H1 (cell line): Measurements from ENCODE around the gene YARS1. TPM values are rescaled to one million over a fixed set of nuclear protein-coding genes. Genes with fewer than 3 reads are reported as not detected.

Experiments used
- CTCF ChIA-PET: fragments of 300-600 bp; sonication (Branson Sonifier 250); formaldehyde crosslinking; loops from one replicate; lab custom pipeline; 2021; ENCODE audit not compliant: partially characterized antibody; lab: Charles Lee
- POLR2A ChIA-PET: fragments of 300-600 bp; sonication (Branson Sonifier 250); formaldehyde crosslinking; loops from one replicate; lab custom pipeline; 2021; ENCODE audit warnings: inconsistent platforms; ENCODE audit not compliant: partially characterized antibody; lab: Charles Lee
- DNase-seq, 2 experiments: peaks; one replicate each; pipeline versions ENCODE4 v3.0.0 to v3.0.0-alpha.2; 2010 to 2022; ENCODE audit warnings: low spot score in 2 of 2, low read depth in 1 of 2, mixed read lengths in 1 of 2
- FAIRE-seq: peaks from 2 replicates; lab custom pipeline; 2011; peaks lifted over from hg19 to GRCh38; lab: Jason Lieb, UNC
- H2AFZ ChIP-seq: 2 replicates; pipeline ENCODE4 v1.8.1; 2012; ENCODE audit warnings: low read length, inconsistent platforms
- H2AK5ac ChIP-seq: 2 replicates; pipeline ENCODE4 v1.6.1; 2013; ENCODE audit warnings: low read depth, low read length
- H2BK120ac ChIP-seq: replicated peaks from 2 replicates; pipeline ENCODE3; 2013; ENCODE audit warnings: low read depth, low read length, inconsistent platforms
- H2BK12ac ChIP-seq: 2 replicates; pipeline ENCODE4 v1.6.1; 2013; ENCODE audit warnings: low read depth, low read length
- H2BK15ac ChIP-seq: 2 replicates; pipeline ENCODE4 v1.6.1; 2013; ENCODE audit warnings: low read length
- H2BK20ac ChIP-seq: 2 replicates; pipeline ENCODE4 v1.6.1; 2013; ENCODE audit warnings: low read length
- H2BK5ac ChIP-seq: 2 replicates; pipeline ENCODE4 v1.6.1; 2013; ENCODE audit warnings: low read depth, low read length
- H3K14ac ChIP-seq: 2 replicates; pipeline ENCODE4 v1.6.1; 2013; ENCODE audit warnings: inconsistent platforms; ENCODE audit not compliant: insufficient read length
- H3K18ac ChIP-seq: 2 replicates; pipeline ENCODE4 v1.6.1; 2013; ENCODE audit warnings: low read length; ENCODE audit errors: extremely low read depth
- H3K23ac ChIP-seq: 2 replicates; pipeline ENCODE4 v1.6.1; 2013; ENCODE audit warnings: inconsistent platforms; ENCODE audit not compliant: insufficient read length
- H3K23me2 ChIP-seq: 2 replicates; pipeline ENCODE4 v1.6.1; 2013; ENCODE audit warnings: low read depth, low read length
- H3K27ac ChIP-seq: 2 replicates; pipeline ENCODE4 v1.6.1; 2011; ENCODE audit warnings: low read depth, low read length, inconsistent platforms
- H3K27me3 ChIP-seq, 4 experiments: replicated peaks in 1 of 4; 1 replicate in 1 of 4; 2 replicates in 3 of 4; pipeline versions ENCODE4 v1.6.1 to v1.8.1; 2011 to 2013; ENCODE audit warnings: low read length in 3 of 4, mild to moderate bottlenecking in 3 of 4, inconsistent platforms in 2 of 4, mixed read lengths in 2 of 4, moderate library complexity in 1 of 4; ENCODE audit not compliant: control insufficient read depth in 3 of 4, insufficient read depth in 3 of 4; ENCODE audit errors: extremely low read depth in 1 of 4
- H3K36me3 ChIP-seq, 4 experiments: 2 replicates each; pipeline versions ENCODE4 v1.6.1 to v1.8.1; 2011 to 2013; ENCODE audit warnings: mild to moderate bottlenecking in 4 of 4, low read length in 3 of 4, moderate library complexity in 2 of 4, control low read depth in 1 of 4, inconsistent platforms in 1 of 4; ENCODE audit not compliant: insufficient read depth in 4 of 4, control insufficient read depth in 2 of 4
- H3K4ac ChIP-seq: replicated peaks from 2 replicates; pipeline ENCODE3; 2013; ENCODE audit warnings: low read length, low read depth, mixed read lengths, inconsistent platforms; ENCODE audit not compliant: insufficient read length
- H3K4me1 ChIP-seq, 4 experiments: replicated peaks in 1 of 4; 1 replicate in 1 of 4; 2 replicates in 3 of 4; pipeline versions ENCODE4 v1.6.1 to v1.8.1; 2011 to 2013; ENCODE audit warnings: low read length in 3 of 4, inconsistent platforms in 2 of 4, mixed read lengths in 1 of 4; ENCODE audit not compliant: insufficient read depth in 4 of 4, control insufficient read depth in 3 of 4
- H3K4me2 ChIP-seq, 2 experiments: 2 replicates each; pipeline versions ENCODE4 v1.6.1 to v1.8.1; 2011 to 2013; ENCODE audit warnings: low read depth in 2 of 2, low read length in 2 of 2, control low read depth in 1 of 2, inconsistent platforms in 1 of 2, mild to moderate bottlenecking in 1 of 2; ENCODE audit not compliant: insufficient read depth in 1 of 2
- H3K4me3 ChIP-seq, 4 experiments: fragments of 200-600, 300-600 bp in 1 of 4; sonication (generic), shearing (Covaris generic), sonication (Bioruptor Twin) in 1 of 4; 2 replicates each; pipeline versions ENCODE4 v1.5.1 to v1.8.1; 2011 to 2016; ENCODE audit warnings: low read length in 4 of 4, low read depth in 3 of 4, control low read depth in 2 of 4, inconsistent platforms in 2 of 4, mild to moderate bottlenecking in 2 of 4, mixed read lengths in 1 of 4, moderate library complexity in 1 of 4; ENCODE audit not compliant: insufficient read depth in 2 of 4; ENCODE audit errors: extremely low read depth in 1 of 4
- H3K56ac ChIP-seq: replicated peaks from 2 replicates; pipeline ENCODE3; 2013; ENCODE audit warnings: low read depth, mild to moderate bottlenecking, mixed read lengths, low read length, inconsistent platforms; ENCODE audit not compliant: insufficient read length
- H3K79me1 ChIP-seq: 2 replicates; pipeline ENCODE4 v1.6.1; 2013; ENCODE audit warnings: low read depth, low read length, control low read depth
- H3K79me2 ChIP-seq, 2 experiments: 2 replicates each; pipeline versions ENCODE4 v1.6.1 to v1.8.1; 2012 to 2013; ENCODE audit warnings: low read length in 2 of 2, mild to moderate bottlenecking in 2 of 2, inconsistent platforms in 1 of 2; ENCODE audit not compliant: insufficient read depth in 2 of 2, control insufficient read depth in 1 of 2
- H3K9ac ChIP-seq, 4 experiments: replicated peaks in 1 of 4; 1 replicate in 1 of 4; 2 replicates in 3 of 4; pipeline versions ENCODE4 v1.6.1 to v1.8.1; 2011 to 2013; ENCODE audit warnings: low read depth in 3 of 4, low read length in 3 of 4, control low read depth in 2 of 4, mild to moderate bottlenecking in 2 of 4, moderate library complexity in 2 of 4, inconsistent platforms in 1 of 4; ENCODE audit errors: extremely low read depth in 1 of 4
- H3K9me3 ChIP-seq, 2 experiments: 2 replicates each; pipeline versions ENCODE4 v1.6.1 to v1.8.1; 2012 to 2013; ENCODE audit warnings: mild to moderate bottlenecking in 2 of 2, moderate library complexity in 2 of 2, control low read depth in 1 of 2, inconsistent platforms in 1 of 2, low read depth in 1 of 2, low read length in 1 of 2, mixed read lengths in 1 of 2; ENCODE audit not compliant: insufficient read depth in 2 of 2
- H4K20me1 ChIP-seq, 2 experiments: replicated peaks in 1 of 2; 2 replicates each; pipeline versions ENCODE3 to v1.8.1; 2011 to 2013; ENCODE audit warnings: inconsistent platforms in 2 of 2, low read length in 2 of 2, mild to moderate bottlenecking in 1 of 2; ENCODE audit not compliant: insufficient read depth in 2 of 2, control insufficient read depth in 1 of 2
- H4K5ac ChIP-seq: 2 replicates; pipeline ENCODE4 v1.6.1; 2013; ENCODE audit warnings: low read length, low read depth, mixed read lengths, inconsistent platforms; ENCODE audit not compliant: insufficient read length
- H4K8ac ChIP-seq: 2 replicates; pipeline ENCODE4 v1.8.0; 2013; ENCODE audit warnings: mild to moderate bottlenecking, moderate library complexity, low read length, inconsistent platforms; ENCODE audit not compliant: insufficient read depth; ENCODE audit errors: extremely low read depth
- H4K91ac ChIP-seq: replicated peaks from 2 replicates; pipeline ENCODE3; 2013; ENCODE audit warnings: low read length, mixed read lengths, inconsistent platforms; ENCODE audit not compliant: insufficient read length
- ASH2L ChIP-seq: fragments of 200-600, 300-600 bp; sonication (generic); IDR thresholded peaks from one replicate; pipeline ENCODE4 v1.7.1; 2017; ENCODE audit warnings: low read length
- EZH2 ChIP-seq: fragments of 200-600 bp; sonication (generic); IDR thresholded peaks from 2 replicates; pipeline ENCODE4 v1.7.1; 2012; ENCODE audit warnings: low read depth, mild to moderate bottlenecking, moderate library complexity, low read length, inconsistent platforms; ENCODE audit not compliant: severe bottlenecking
- RBBP5 ChIP-seq: IDR thresholded peaks from 2 replicates; pipeline ENCODE4 v1.7.1; 2012; ENCODE audit warnings: low read depth, mild to moderate bottlenecking, inconsistent platforms, low read length, moderate library complexity, borderline replicate concordance
- SAP30 ChIP-seq: fragments of 300-600 bp; sonication (generic); IDR thresholded peaks from 2 replicates; pipeline ENCODE4 v1.7.1; 2012; ENCODE audit warnings: low read length, moderate library complexity, mild to moderate bottlenecking, inconsistent platforms; ENCODE audit not compliant: insufficient read depth, insufficient replicate concordance
- SIRT6 ChIP-seq: IDR thresholded peaks from one replicate; pipeline ENCODE4 v1.7.1; 2012; ENCODE audit warnings: low read length, inconsistent platforms
- SP1 ChIP-seq: IDR thresholded peaks from 2 replicates; pipeline ENCODE4 v1.6.1; 2011; ENCODE audit warnings: low read depth, low read length
- YY1 ChIP-seq: IDR thresholded peaks from 2 replicates; pipeline ENCODE4 v1.6.1; 2011; ENCODE audit warnings: low read depth, mild to moderate bottlenecking, low read length
- WGBS, 2 experiments: shearing (Covaris generic) in 1 of 2; methylation state at CpG; one replicate each; pipeline versions ENCODE4 v1.1.6 to v1.1.7; 2013 to 2015; ENCODE audit warnings: low lambda C conversion rate in 2 of 2, mixed read lengths in 2 of 2, inconsistent platforms in 1 of 2, low coverage in 1 of 2, missing lambda C conversion rate in 1 of 2; ENCODE audit not compliant: insufficient replicate concordance in 2 of 2, insufficient coverage in 1 of 2, insufficient read length in 1 of 2; ENCODE audit errors: extremely low coverage in 1 of 2, missing lambda C conversion rate in 1 of 2; 5-methylcytosine and 5-hydroxymethylcytosine counted together
- polyA plus RNA-seq, 7 experiments: library from polyadenylated mRNA; depleted of rRNA in 3 of 7; stranded (reverse) in 5 of 7; unstranded in 2 of 7; fragments of >200 nt in 5 of 7; fragments of 200-250 nt in 2 of 7; gene quantifications; 1 replicate in 5 of 7; 2 replicates in 1 of 7; 4 replicates in 1 of 7; pipeline versions ENCODE4 v1.2.1 to v1.2.3, GENCODE V29; 2011 to 2013; ENCODE audit warnings: missing spikeins in 2 of 7, mixed read lengths in 2 of 7
- total RNA-seq: library from RNA; stranded (reverse); fragmentation: NEBNext Ultra II Directional; extraction: Animal tissue kit (Norgen Biotek cat#: 25700); gene quantifications from 2 replicates; pipeline ENCODE4 v1.2.1, GENCODE V29; 2021
- TF ChIP-seq, protein P1 (sequence below), 3 experiments: IDR thresholded peaks; 1 replicate in 2 of 3; 2 replicates in 1 of 3; pipeline versions ENCODE4 v1.5.1 to v1.6.1; 2011; ENCODE audit warnings: low read length in 3 of 3, mild to moderate bottlenecking in 3 of 3, inconsistent platforms in 2 of 3, low read depth in 1 of 3, moderate library complexity in 1 of 3; ENCODE audit not compliant: insufficient read depth in 1 of 3; ENCODE audit errors: control extremely low read depth in 1 of 3

Gene YARS1
- total and polyA plus RNA-seq, 2 of the 8 experiments (the other 6 are each of a cell fraction or from before 2014, with no cell fraction given), result 47.1 to 226 TPM

DNA sequence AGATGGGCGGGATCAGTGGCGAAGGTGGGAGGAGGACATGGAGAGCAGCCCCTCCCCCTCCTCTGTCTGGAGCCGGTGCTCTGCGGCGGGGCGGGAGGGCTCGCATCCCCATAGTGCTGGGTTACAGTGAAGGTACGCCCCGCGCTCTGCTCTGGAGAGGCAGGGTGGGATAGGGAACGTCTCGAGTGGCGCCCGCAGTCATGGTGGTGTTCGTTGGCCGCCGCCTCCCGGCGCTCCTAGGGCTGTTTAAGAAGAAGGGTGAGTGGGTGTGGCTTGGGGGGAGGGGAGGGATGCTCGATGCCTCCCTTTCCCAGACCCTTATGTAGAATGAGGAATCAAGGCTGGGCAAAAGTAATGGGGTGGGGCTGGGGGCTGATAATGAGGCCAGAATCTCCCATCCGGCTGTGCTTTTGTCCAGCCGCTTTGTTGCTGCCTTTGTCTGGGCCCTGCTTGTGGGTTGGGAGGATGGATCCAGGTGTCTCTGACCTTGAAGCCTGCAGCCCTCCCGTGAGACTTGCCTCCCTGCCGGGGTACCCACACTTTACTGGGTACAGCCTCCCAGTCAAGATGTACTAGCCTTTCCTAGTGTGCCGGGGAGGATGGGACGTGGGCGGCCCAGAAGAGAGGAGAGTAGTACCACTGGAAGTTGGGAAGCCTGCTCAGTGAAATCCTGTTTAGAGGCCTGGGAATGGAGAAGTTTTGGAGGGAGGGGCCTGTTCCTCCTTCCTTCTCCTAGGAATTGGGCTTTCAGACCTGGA, 51.4 kb downstream of the YARS1 start:
- Histone ChIP-seq H3K23me2 (peaks cover 17% of the 10 kb centered on the region), H3K36me3 (peaks cover 7 to 32% (median 18%) of the 10 kb centered on the region in 4 experiments; a peak in 7 of 8 replicates), H3K79me2 (peaks cover 5 to 59% of the 10 kb centered on the region in 2 experiments), H4K8ac (0 out of 2 replicates have a peak overlapping the region, but pooled peaks have one; percentile 36), H3K4me1 (peaks cover 18 to 42% (median 33%) of the 10 kb centered on the region in 4 experiments), H4K5ac (peak overlapping the region; percentile 80), H3K23ac (no peak overlapping the region), H2BK120ac (no peak overlapping the region), H3K18ac (peak overlapping the region; percentile 91), H4K91ac (peak overlapping the region; percentile 48), H3K4me3 (peak overlapping the region; percentile 50 to 70 (median 60)), H3K14ac (no peak overlapping the region), H2BK12ac (peak overlapping the region; percentile 72; the same call in 1 of the 2 replicates), H3K9me3 (no peaks in the 10 kb centered on the region), H3K27ac (peak overlapping the region; percentile 60), H2BK5ac (peak overlapping the region; percentile 95), H2AFZ (no peak overlapping the region), H2BK15ac (0 out of 2 replicates have a peak overlapping the region, but pooled peaks have one; percentile 88), H3K9ac (peak overlapping the region in 3 of 4 experiments; percentile 42 to 58 (median 49); a peak in 6 of 7 replicates), H2AK5ac (0 out of 2 replicates have a peak overlapping the region, but pooled peaks have one; percentile 77), H2BK20ac (no peak overlapping the region), H3K4me2 (peak overlapping the region; percentile 77 to 86), H3K27me3 (no peaks in the 10 kb centered on the region), H4K20me1 (peaks cover 0 to 18% of the 10 kb centered on the region in 2 experiments), H3K79me1 (peaks cover 18% of the 10 kb centered on the region), H3K4ac (no peak overlapping the region), H3K56ac (no peak overlapping the region)
- ChIA-PET CTCF (interaction anchor here (0.5 to 12.2 kb wide), 6 partner anchors 10 to 53 kb away, joined by 3 to 329 read pairs (median 6); no protein-coding TSS in a partner anchor), POLR2A (interaction anchor here (0.6 to 17.2 kb wide), 10 partner anchors 6 to 147 kb away, joined by 3 to 295 read pairs (median 6); no protein-coding TSS in a partner anchor)
- no peak for FAIRE-seq
- 3% methylated on average over 23 of the region's 27 CpGs; no CpG with 5 or more reads in 1 of the 2 experiments for WGBS, 2 experiments
- DNase-seq, result peak in 1 of 2 experiments; percentile 86
- peak; percentile 57 for TF ChIP-seq ASH2L
- no peak for TF ChIP-seq SAP30
- TF ChIP-seq SIRT6, result no peak
- TF ChIP-seq, protein P1, sequence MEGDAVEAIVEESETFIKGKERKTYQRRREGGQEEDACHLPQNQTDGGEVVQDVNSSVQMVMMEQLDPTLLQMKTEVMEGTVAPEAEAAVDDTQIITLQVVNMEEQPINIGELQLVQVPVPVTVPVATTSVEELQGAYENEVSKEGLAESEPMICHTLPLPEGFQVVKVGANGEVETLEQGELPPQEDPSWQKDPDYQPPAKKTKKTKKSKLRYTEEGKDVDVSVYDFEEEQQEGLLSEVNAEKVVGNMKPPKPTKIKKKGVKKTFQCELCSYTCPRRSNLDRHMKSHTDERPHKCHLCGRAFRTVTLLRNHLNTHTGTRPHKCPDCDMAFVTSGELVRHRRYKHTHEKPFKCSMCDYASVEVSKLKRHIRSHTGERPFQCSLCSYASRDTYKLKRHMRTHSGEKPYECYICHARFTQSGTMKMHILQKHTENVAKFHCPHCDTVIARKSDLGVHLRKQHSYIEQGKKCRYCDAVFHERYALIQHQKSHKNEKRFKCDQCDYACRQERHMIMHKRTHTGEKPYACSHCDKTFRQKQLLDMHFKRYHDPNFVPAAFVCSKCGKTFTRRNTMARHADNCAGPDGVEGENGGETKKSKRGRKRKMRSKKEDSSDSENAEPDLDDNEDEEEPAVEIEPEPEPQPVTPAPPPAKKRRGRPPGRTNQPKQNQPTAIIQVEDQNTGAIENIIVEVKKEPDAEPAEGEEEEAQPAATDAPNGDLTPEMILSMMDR (IDR thresholded peaks at IDR 0.05; ENCODE audit: control extremely low read depth in 1 of 3, insufficient read depth in 1 of 3, low read depth in 1 of 3, low read length in 3 of 3), result no peak
- TF ChIP-seq EZH2, result no peak
- TF ChIP-seq YY1, result no peak
- 0 out of 2 replicates have a peak, but pooled peaks have one; percentile 14 for TF ChIP-seq SP1
- peak; percentile 30; the same call in 1 of the 2 replicates for TF ChIP-seq RBBP5
